HL-60 (cell line): ENCODE measurements around the gene KRT75.

Source experiments
- CTCF ChIP-seq: IDR thresholded peaks from one replicate; pipeline ENCODE4 v1.5.1; 2011; ENCODE audit warnings: low read length, control low read depth, inconsistent platforms; ENCODE audit not compliant: insufficient read depth
- GABPA ChIP-seq: IDR thresholded peaks from 2 replicates; pipeline ENCODE4 v1.6.1; 2012; ENCODE audit warnings: low read depth
- POLR2AphosphoS5 ChIP-seq: IDR thresholded peaks from 2 replicates; pipeline ENCODE4 v1.6.1; 2012; ENCODE audit warnings: low read depth
- REST ChIP-seq: IDR thresholded peaks from 2 replicates; pipeline ENCODE4 v1.6.1; 2012; ENCODE audit warnings: low read depth; ENCODE audit not compliant: insufficient replicate concordance
- SPI1 ChIP-seq: IDR thresholded peaks from 2 replicates; pipeline ENCODE4 v1.6.1; 2012; ENCODE audit warnings: low read depth, mild to moderate bottlenecking, borderline replicate concordance

GRCh38 chr12:52419656-52420055 lies 14.5 kb downstream of the KRT75 start:
- TF ChIP-seq GABPA (no peak), CTCF (no peak), SPI1 (no peak), POLR2AphosphoS5 (no peak), REST (no peak)
